GM06990 (cell line): ENCODE data around the gene MNT.
A peak's percentile ranks its signal among the peaks of the same experiment; 100 is the strongest.

Experiments used
- DNase-seq: peaks from one replicate; pipeline ENCODE4 v3.0.0-alpha.2; 2011; ENCODE audit not compliant: insufficient read length; ENCODE audit errors: extremely low read depth
- H3K27me3 ChIP-seq: replicated peaks from 2 replicates; pipeline ENCODE4 v1.6.0; 2011; ENCODE audit warnings: low read length; ENCODE audit not compliant: control insufficient read depth, insufficient read depth
- H3K36me3 ChIP-seq: 2 replicates; pipeline ENCODE4 v1.5.1; 2011; ENCODE audit warnings: low read length; ENCODE audit not compliant: control insufficient read depth, insufficient read depth
- H3K4me3 ChIP-seq: replicated peaks from 2 replicates; pipeline ENCODE4 v1.5.1; 2011; ENCODE audit warnings: low read depth, mild to moderate bottlenecking, control low read depth, low read length
- CTCF ChIP-seq: IDR thresholded peaks from 2 replicates; pipeline ENCODE4 v1.5.1; 2011; ENCODE audit warnings: low read length, control low read depth, mild to moderate bottlenecking, inconsistent platforms; ENCODE audit not compliant: insufficient read depth, poor library complexity, severe bottlenecking

MNT gene

GRCh38 chr17:2405247-2405926 lies 4.5 kb upstream of the MNT start:
- no peaks in the 10 kb centered on the region for H3K27me3 ChIP-seq
- TF ChIP-seq CTCF: no peak
- no peak overlapping the region for H3K4me3 ChIP-seq
- H3K36me3 ChIP-seq: peaks cover 2% of the 10 kb centered on the region; the same call in 1 of the 2 replicates
- no peak for DNase-seq

- peaks cover 2% of the 10 kb centered on the region; the same call in 1 of the 2 replicates for H3K36me3 ChIP-seq
- no peak for TF ChIP-seq CTCF
- no peak for DNase-seq
- no peaks in the 10 kb centered on the region for H3K27me3 ChIP-seq
- no peak overlapping the region for H3K4me3 ChIP-seq
Observed at GRCh38 chr17:2403044-2403443, 2.2 kb upstream of the MNT start.

- no peak for TF ChIP-seq CTCF
- no peak for DNase-seq
- Histone ChIP-seq H3K27me3 (no peaks in the 10 kb centered on the region), H3K36me3 (peaks cover 2% of the 10 kb centered on the region; the same call in 1 of the 2 replicates), H3K4me3 (peak overlapping the region; percentile 61)
Observed at GRCh38 chr17:2402544-2402943, 1.7 kb upstream of the MNT start.

GRCh38 chr17:2401426-2402221 lies 764 bp upstream of the MNT start:
- no peak for TF ChIP-seq CTCF
- H3K4me3 ChIP-seq: peak overlapping the region; percentile 61
- H3K27me3 ChIP-seq: no peaks in the 10 kb centered on the region
- H3K36me3 ChIP-seq: no peaks in the 10 kb centered on the region
- DNase-seq: peak; percentile 100

GRCh38 chr17:2400474-2400866 lies 390 bp downstream of the MNT start:
- no peaks in the 10 kb centered on the region for H3K36me3 ChIP-seq
- H3K27me3 ChIP-seq: no peaks in the 10 kb centered on the region
- H3K4me3 ChIP-seq: peak overlapping the region; percentile 98
- TF ChIP-seq CTCF: no peak
- no peak for DNase-seq
